ENCODE data around the gene CNTN5. TPM values are rescaled to one million over a fixed set of nuclear protein-coding genes. Genes with fewer than 3 reads are reported as not detected.

CNTN5 gene
- total RNA-seq, 6 donors from 2014 or later, result 0.13 to 1.0 (median 0.57) TPM; not detected in 2

GRCh38 chr11:99316776-99317520 is 296.2 kb downstream of the CNTN5 start:
- peak in 1 of 2 donors; percentile 3 for DNase-seq
- Histone ChIP-seq H3K4me1 (no peaks in the 10 kb centered on the region), H3K27ac (no peak overlapping the region), H3K27me3 (no peaks in the 10 kb centered on the region), H3K4me3 (no peak overlapping the region), H3K36me3 (no peaks in the 10 kb centered on the region), H3K9me3 (no peaks in the 10 kb centered on the region)
- no peak for ATAC-seq (ENCODE audit: low FRiP score in 2 of 2)
- WGBS, 2 donors, result 41 to 47% methylated on average over 13 of the region's 13 CpGs
- TF ChIP-seq POLR2AphosphoS5 (IDR thresholded peaks at IDR 0.05), result no peak
- no peak for TF ChIP-seq EP300 (IDR thresholded peaks at IDR 0.05)
- TF ChIP-seq CTCF (IDR thresholded peaks at IDR 0.05), result no peak
- TF ChIP-seq POLR2A (IDR thresholded peaks at IDR 0.05), result no peak

- Histone ChIP-seq H3K4me3 (no peak overlapping the region), H3K27ac (no peak overlapping the region), H3K36me3 (no peaks in the 10 kb centered on the region), H3K9me3 (no peaks in the 10 kb centered on the region), H3K4me1 (no peaks in the 10 kb centered on the region), H3K27me3 (no peaks in the 10 kb centered on the region)
- TF ChIP-seq POLR2A (IDR thresholded peaks at IDR 0.05) (no peak), CTCF (IDR thresholded peaks at IDR 0.05) (no peak), POLR2AphosphoS5 (IDR thresholded peaks at IDR 0.05) (no peak), EP300 (IDR thresholded peaks at IDR 0.05) (no peak)
- ATAC-seq (ENCODE audit: low FRiP score in 2 of 2) (no peak), DNase-seq (no peak)
- 58 to 78% methylated on average over 4 of the region's 4 CpGs for WGBS, 2 donors
Measured at GRCh38 chr11:99320769-99321290, 300.1 kb downstream of the CNTN5 start.

- Histone ChIP-seq H3K36me3 (no peaks in the 10 kb centered on the region), H3K4me3 (no peak overlapping the region), H3K27me3 (no peaks in the 10 kb centered on the region), H3K4me1 (no peaks in the 10 kb centered on the region), H3K27ac (no peak overlapping the region), H3K9me3 (no peaks in the 10 kb centered on the region)
- DNase-seq (no peak), ATAC-seq (ENCODE audit: low FRiP score in 2 of 2) (peak in 1 of 2 donors; percentile 92)
- 65 to 69% methylated on average over 8 of the region's 8 CpGs for WGBS, 2 donors
- TF ChIP-seq EP300 (IDR thresholded peaks at IDR 0.05), result no peak
Measured at GRCh38 chr11:99325847-99326246, 305.1 kb downstream of the CNTN5 start.

- H3K36me3 ChIP-seq, result no peaks in the 10 kb centered on the region
- no peaks in the 10 kb centered on the region for H3K9me3 ChIP-seq
- 59 to 62% methylated on average over 1 of the region's 1 CpG for WGBS, 2 donors
- no peaks in the 10 kb centered on the region for H3K27me3 ChIP-seq
- no peak overlapping the region for H3K4me3 ChIP-seq
- no peaks in the 10 kb centered on the region for H3K4me1 ChIP-seq
- ATAC-seq (ENCODE audit: low FRiP score in 2 of 2) (no peak), DNase-seq (no peak)
- TF ChIP-seq POLR2AphosphoS5 (IDR thresholded peaks at IDR 0.05) (no peak), POLR2A (IDR thresholded peaks at IDR 0.05) (no peak), EP300 (IDR thresholded peaks at IDR 0.05) (no peak), CTCF (IDR thresholded peaks at IDR 0.05) (no peak)
- H3K27ac ChIP-seq, result no peak overlapping the region
Measured at GRCh38 chr11:99327066-99327465, 306.3 kb downstream of the CNTN5 start.

- WGBS, 2 donors, result 68 to 71% methylated on average over 3 of the region's 3 CpGs
- Histone ChIP-seq H3K36me3 (no peaks in the 10 kb centered on the region), H3K4me3 (no peak overlapping the region), H3K27me3 (no peaks in the 10 kb centered on the region), H3K27ac (no peak overlapping the region), H3K4me1 (no peaks in the 10 kb centered on the region), H3K9me3 (no peaks in the 10 kb centered on the region)
- DNase-seq (no peak), ATAC-seq (ENCODE audit: low FRiP score in 2 of 2) (no peak)
- TF ChIP-seq POLR2A (IDR thresholded peaks at IDR 0.05) (no peak), CTCF (IDR thresholded peaks at IDR 0.05) (no peak), POLR2AphosphoS5 (IDR thresholded peaks at IDR 0.05) (no peak), EP300 (IDR thresholded peaks at IDR 0.05) (no peak)
Measured at GRCh38 chr11:99327527-99327926, 306.8 kb downstream of the CNTN5 start.

Data from upper lobe of left lung (tissue), 6 donors.